RWPE2 (cell line): ENCODE data around the gene P3H2.

Experiments used
- ATAC-seq: fragments of 200-7000 bp; cut with Tn5 transposase; 3 replicates; pipeline ENCODE4 v1.9.1; 2021; ENCODE audit warnings: low read depth
- DNase-seq: peaks from one replicate; pipeline ENCODE4 v3.0.0-alpha.2; 2020; ENCODE audit warnings: low spot score
- H3K27ac ChIP-seq: fragments of 450-650 bp; 2 replicates; pipeline ENCODE4 v1.5.1; 2017; ENCODE audit warnings: mild to moderate bottlenecking; ENCODE audit not compliant: poor library complexity, severe bottlenecking
- H3K27me3 ChIP-seq: fragments of 250-450 bp; sonication (Bioruptor Pico); 2 replicates; pipeline ENCODE4 v1.5.1; 2021; ENCODE audit warnings: mild to moderate bottlenecking, moderate library complexity; ENCODE audit not compliant: insufficient read depth, poor library complexity, severe bottlenecking
- H3K36me3 ChIP-seq: fragments of 250-450 bp; sonication (Bioruptor Pico); 2 replicates; pipeline ENCODE4 v1.5.1; 2020; ENCODE audit warnings: low read depth, mild to moderate bottlenecking, moderate library complexity
- H3K4me1 ChIP-seq: fragments of 250-450 bp; sonication (Bioruptor Pico); 2 replicates; pipeline ENCODE4 v1.5.1; 2021; ENCODE audit warnings: mild to moderate bottlenecking, moderate library complexity; ENCODE audit not compliant: insufficient read depth, poor library complexity, severe bottlenecking
- H3K4me3 ChIP-seq: fragments of 250-450 bp; sonication (Bioruptor Pico); 2 replicates; pipeline ENCODE4 v1.5.1; 2021; ENCODE audit warnings: mild to moderate bottlenecking, moderate library complexity; ENCODE audit not compliant: severe bottlenecking
- H3K9me3 ChIP-seq: fragments of 250-450 bp; sonication (Bioruptor Pico); 2 replicates; pipeline ENCODE4 v1.5.1; 2021; ENCODE audit warnings: mild to moderate bottlenecking, moderate library complexity; ENCODE audit not compliant: severe bottlenecking
- TF ChIP-seq, protein P1 (sequence below): fragments of 450-650 bp; IDR thresholded peaks from one replicate; pipeline ENCODE4 v1.5.1; 2017; ENCODE audit warnings: mild to moderate bottlenecking, moderate library complexity; ENCODE audit not compliant: poor library complexity, severe bottlenecking

Gene P3H2

DNA sequence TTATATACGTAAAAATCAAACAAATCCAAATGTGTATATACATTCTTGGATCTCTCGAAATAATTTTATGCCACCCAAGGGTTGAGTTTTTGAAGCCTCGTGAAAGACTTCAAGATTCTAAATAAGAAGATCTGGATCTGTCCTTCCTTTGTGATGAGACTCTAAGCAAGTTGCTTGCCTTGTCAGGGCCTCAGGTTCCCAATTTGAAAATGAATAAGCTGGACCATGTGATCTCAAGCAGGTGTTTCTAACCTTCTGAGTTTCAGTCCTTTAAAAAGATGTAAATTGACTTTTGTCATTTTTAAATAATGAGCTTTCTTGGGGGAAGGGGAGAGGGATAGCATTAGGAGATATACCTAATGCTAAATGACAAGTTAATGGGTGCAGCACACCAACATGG is 137.1 kb downstream of the P3H2 start:
- Histone ChIP-seq H3K4me3 (no peak overlapping the region), H3K27ac (no peak overlapping the region), H3K27me3 (no peaks in the 10 kb centered on the region), H3K9me3 (no peaks in the 10 kb centered on the region), H3K4me1 (peaks cover 21% of the 10 kb centered on the region), H3K36me3 (no peaks in the 10 kb centered on the region)
- ATAC-seq (no peak), DNase-seq (no peak)
- TF ChIP-seq, protein P1, sequence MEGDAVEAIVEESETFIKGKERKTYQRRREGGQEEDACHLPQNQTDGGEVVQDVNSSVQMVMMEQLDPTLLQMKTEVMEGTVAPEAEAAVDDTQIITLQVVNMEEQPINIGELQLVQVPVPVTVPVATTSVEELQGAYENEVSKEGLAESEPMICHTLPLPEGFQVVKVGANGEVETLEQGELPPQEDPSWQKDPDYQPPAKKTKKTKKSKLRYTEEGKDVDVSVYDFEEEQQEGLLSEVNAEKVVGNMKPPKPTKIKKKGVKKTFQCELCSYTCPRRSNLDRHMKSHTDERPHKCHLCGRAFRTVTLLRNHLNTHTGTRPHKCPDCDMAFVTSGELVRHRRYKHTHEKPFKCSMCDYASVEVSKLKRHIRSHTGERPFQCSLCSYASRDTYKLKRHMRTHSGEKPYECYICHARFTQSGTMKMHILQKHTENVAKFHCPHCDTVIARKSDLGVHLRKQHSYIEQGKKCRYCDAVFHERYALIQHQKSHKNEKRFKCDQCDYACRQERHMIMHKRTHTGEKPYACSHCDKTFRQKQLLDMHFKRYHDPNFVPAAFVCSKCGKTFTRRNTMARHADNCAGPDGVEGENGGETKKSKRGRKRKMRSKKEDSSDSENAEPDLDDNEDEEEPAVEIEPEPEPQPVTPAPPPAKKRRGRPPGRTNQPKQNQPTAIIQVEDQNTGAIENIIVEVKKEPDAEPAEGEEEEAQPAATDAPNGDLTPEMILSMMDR = no peak

DNA sequence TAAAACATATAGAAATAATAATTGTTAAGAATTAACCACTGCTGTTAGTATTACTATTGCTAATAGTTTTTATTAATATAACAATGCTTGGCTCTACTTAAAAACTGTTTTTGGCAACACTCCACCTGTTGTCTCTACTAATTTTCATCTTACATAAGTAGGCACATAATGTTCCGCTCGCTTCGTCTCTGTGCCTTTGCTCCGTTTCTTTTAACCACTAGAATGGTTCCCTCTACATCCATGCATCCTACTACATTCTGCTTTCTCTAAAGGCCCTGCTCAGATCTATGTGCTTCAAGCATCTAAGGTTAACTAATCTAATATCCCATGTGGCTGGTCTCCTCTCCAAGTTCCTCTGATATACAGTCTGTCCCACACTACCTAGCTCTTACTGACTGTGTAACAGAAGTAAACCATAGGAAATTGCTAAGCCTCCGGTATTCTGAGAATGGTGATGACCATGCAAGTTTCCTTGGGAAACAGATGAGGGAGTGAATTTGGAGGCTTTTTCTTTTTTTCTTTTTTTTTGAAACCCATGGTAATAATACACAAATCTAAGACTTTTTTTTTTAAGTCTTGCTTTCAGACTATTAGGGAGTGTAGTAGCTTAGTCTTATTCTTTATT is 138.3 kb downstream of the P3H2 start:
- no peaks in the 10 kb centered on the region for H3K36me3 ChIP-seq
- TF ChIP-seq, protein P1 = no peak
- no peaks in the 10 kb centered on the region for H3K9me3 ChIP-seq
- DNase-seq (no peak), ATAC-seq (no peak)
- no peak overlapping the region for H3K4me3 ChIP-seq
- no peaks in the 10 kb centered on the region for H3K27me3 ChIP-seq
- H3K27ac ChIP-seq = peak overlapping the region; percentile 48
- H3K4me1 ChIP-seq = peaks cover 21% of the 10 kb centered on the region

DNA sequence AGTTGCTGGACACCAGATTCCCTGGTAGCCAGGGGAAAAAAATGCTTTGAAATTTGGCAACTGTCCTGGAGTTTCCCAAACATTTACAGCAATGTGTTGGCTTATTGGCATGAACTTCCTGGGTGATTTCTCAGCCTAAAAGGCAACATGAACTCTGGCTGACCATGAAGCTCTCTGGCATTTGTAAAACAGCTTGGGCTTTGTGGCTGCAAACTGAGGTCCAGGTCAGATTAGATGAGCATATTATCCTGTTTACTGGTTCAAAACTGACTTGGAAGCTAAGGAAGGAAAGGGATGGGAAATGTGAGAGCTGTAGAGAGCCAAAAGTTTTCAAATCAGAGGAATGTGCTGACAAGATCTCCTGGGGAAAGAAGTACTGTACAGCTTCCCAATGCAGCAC is 139.0 kb downstream of the P3H2 start:
- Histone ChIP-seq H3K27me3 (no peaks in the 10 kb centered on the region), H3K4me1 (peaks cover 21% of the 10 kb centered on the region), H3K27ac (peak overlapping the region; percentile 48), H3K4me3 (no peak overlapping the region), H3K36me3 (no peaks in the 10 kb centered on the region), H3K9me3 (no peaks in the 10 kb centered on the region)
- TF ChIP-seq, protein P1 = no peak
- ATAC-seq = peak; percentile 80
- no peak for DNase-seq

GRCh38 chr3:189978753-189979152 is 141.9 kb downstream of the P3H2 start:
- Histone ChIP-seq H3K9me3 (no peaks in the 10 kb centered on the region), H3K27ac (no peak overlapping the region), H3K36me3 (no peaks in the 10 kb centered on the region), H3K4me1 (peaks cover 14% of the 10 kb centered on the region), H3K4me3 (no peak overlapping the region), H3K27me3 (no peaks in the 10 kb centered on the region)
- TF ChIP-seq, protein P1 = no peak
- DNase-seq = no peak
- ATAC-seq = no peak

DNA sequence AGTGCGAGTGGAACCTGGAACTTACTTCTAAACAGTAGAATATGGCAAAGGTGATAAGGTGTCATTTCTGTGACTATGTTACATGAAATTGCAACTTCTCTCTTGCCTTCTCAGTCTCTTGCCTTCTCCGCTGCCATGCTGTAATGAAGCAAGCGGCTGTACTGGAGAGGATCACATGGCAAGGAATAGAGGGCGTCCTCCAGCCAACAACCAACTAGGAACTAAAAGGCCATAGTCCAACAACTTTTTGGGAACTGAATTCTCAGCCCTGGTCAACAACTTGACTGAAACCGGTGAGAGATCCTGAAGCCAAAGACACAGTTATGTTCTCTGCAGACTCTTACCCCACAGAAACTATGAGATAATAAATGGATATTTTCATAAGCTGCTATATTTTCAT is 143.5 kb downstream of the P3H2 start:
- no peaks in the 10 kb centered on the region for H3K9me3 ChIP-seq
- DNase-seq = no peak
- TF ChIP-seq, protein P1 = no peak
- H3K4me3 ChIP-seq = no peak overlapping the region
- no peaks in the 10 kb centered on the region for H3K36me3 ChIP-seq
- no peak overlapping the region for H3K27ac ChIP-seq
- peaks cover 12% of the 10 kb centered on the region for H3K4me1 ChIP-seq
- no peaks in the 10 kb centered on the region for H3K27me3 ChIP-seq
- no peak for ATAC-seq
